Stimulated activated CD4-positive, alpha-beta T cell treated with anti-CD3 and anti-CD28 coated beads, Interleukin-2, amount 100 ng/mL, for 48 hours (primary cell): Measurements from ENCODE around the gene TPK1.

Source experiments
- DNase-seq, 2 donors: peaks; one replicate each; pipeline ENCODE4 v3.0.0-alpha.2; 2020

Gene TPK1

GRCh38 chr7:144717720-144718119 is 118.1 kb downstream of the TPK1 start:
- no peak for DNase-seq

- DNase-seq: no peak
Measured at GRCh38 chr7:144713850-144714249, 122.0 kb downstream of the TPK1 start.

DNA sequence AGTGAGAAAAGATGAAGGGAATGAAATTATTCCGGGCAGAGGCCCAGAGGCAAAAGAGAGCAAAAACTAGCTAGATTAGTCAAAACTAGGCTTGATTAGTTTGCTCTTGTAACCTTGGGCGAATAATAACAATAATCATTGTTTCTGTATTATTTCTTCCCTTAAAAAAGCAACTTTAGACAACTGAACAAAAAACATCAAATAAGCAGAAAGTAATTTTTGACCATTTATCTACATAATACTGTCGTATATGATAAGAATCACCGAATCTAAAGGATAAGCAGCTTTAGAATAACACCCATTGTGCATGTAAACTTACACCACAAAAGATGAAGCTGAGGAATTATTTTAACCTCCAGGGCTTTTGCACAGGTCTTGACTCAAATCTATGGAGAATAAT is 125.1 kb downstream of the TPK1 start:
- DNase-seq: no peak

GRCh38 chr7:144709066-144709465 is 126.8 kb downstream of the TPK1 start:
- no peak for DNase-seq

DNA sequence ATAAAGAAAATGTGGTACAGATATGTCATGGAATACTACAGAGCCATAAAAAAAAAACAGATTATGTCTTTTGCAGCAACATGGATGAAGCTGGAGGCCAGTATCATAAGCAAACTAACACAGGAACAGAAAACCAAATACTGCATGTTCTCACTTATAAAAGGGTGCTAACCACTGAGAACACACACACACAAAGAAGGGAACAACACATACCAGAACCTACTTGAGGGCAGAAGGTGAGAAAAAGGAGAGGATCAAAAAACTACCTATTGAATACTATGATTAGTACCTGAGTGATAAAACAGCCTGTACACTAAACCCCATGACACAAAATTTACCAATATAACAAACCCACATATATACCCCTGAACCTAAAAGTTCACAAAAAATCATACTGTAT is 144.6 kb downstream of the TPK1 start:
- no peak for DNase-seq

- no peak for DNase-seq
Measured at GRCh38 chr7:144682581-144683280, 153.1 kb downstream of the TPK1 start.

- DNase-seq: no peak
Measured at GRCh38 chr7:144676492-144676891, 159.4 kb downstream of the TPK1 start.

- no peak for DNase-seq
Measured at GRCh38 chr7:144674550-144674949, 161.3 kb downstream of the TPK1 start.

DNA sequence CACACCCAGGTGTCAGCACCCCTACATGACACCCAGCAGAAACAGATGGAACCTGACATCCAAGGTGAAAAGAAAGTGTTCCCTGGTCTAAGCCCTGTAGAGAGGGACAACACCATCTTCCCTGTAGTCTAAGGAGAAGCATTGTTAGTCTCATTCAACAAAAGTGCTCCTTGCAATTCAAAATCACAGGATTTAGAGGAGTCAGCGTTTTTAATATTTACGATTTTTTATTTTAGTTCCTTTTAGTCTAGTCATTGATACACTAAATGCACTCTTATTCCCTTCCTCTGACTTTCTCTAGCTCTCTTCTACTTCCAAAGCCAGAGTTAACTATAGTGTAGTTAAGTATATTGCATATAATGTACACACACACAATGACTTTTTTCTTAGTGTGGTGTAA is 163.0 kb downstream of the TPK1 start:
- DNase-seq: no peak

DNA sequence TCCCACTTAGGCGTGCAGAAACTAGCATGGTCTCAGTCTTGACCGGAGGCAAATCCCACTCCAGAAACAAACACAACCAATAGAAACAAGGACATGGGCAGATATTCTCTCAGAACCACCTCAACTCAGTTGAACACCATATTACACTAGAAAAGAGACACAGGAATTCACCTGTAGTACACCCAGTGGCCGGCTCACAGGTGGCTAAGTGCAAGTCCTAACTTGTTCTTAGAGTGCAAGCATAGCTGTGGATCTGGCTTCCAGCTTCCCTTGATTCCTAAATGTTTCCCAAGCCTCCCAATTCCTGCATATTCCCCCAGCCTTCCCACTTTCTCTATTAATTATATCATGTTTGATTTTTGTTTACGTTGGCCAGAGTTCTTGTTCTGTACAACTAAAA is 164.4 kb downstream of the TPK1 start:
- DNase-seq: no peak

GRCh38 chr7:144670218-144670617 is 165.6 kb downstream of the TPK1 start:
- no peak for DNase-seq

DNA sequence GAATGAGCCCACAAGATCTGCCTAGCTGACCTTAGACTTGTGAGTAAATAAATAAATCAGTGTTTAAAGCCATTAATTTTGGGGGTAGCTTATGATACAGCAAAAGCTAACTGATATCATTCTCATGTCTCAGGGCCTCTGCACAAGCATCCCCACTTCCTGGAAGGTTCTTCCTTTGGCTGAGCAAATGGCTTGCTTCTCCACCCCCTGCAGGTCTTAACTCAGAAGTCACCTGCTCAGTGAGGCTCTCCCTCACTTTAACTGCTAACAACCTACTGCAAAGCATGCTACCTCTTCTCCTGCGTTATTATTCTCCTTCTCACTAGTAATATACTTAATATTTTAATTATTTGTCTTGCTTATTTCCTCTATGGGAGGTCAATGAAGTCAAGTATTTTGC is 167.3 kb downstream of the TPK1 start:
- no peak for DNase-seq

DNA sequence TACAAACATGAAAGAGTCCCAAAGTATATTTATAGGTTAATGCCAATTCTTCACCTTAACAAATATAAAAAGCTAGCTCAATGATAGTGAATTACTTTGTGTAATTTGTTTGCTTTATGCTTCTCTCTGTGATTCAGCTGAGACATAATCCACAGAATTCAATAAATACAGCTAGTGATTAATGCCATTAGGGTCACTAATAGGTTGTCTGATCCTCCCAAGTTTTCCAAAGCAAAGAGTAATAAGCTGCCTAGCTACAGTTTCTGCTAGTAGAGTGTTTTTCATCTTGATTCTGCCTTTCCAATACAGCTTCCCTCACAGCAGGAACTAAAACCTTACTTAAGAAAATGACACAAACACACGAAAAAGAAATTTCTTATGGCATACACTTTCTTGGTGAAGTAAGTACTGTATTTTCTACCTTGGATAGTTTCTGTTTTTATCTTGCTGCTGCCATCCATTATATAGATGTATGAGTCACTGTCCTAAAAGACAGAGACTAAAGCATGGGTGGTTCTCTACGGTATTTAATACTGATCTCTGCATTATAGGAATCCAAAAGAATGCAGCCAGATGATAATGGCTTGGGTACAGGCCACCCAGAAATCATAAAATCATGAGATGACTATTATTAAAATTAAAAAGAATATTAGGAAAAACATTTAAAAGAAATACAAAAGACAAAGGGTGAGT is 170.0 kb downstream of the TPK1 start:
- no peak for DNase-seq

GRCh38 chr7:144659211-144659610 is 176.6 kb downstream of the TPK1 start:
- DNase-seq: no peak

GRCh38 chr7:144656965-144657517 is 178.8 kb downstream of the TPK1 start:
- no peak for DNase-seq

GRCh38 chr7:144653449-144653848 is 182.4 kb downstream of the TPK1 start:
- no peak for DNase-seq

DNA sequence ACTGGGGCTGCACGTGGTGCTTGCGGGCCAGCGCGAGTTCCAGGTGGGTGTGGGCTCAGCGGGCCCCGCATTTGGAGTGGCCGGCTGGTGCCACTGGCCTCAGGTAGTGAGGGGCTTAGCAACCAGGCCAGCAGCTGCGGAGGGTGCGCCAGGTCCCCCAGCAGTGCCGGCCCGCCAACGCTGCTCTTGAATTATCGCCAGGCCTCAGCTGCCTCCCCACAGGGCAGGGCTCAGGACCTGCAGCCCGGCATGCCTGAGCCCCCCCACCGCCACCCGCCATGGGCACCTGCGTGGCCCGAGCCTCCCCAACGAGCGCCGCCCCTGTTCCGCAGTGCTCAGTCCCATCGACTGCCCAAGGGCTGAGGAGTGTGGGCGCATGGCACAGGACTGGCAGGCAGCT is 185.4 kb downstream of the TPK1 start:
- no peak for DNase-seq

DNA sequence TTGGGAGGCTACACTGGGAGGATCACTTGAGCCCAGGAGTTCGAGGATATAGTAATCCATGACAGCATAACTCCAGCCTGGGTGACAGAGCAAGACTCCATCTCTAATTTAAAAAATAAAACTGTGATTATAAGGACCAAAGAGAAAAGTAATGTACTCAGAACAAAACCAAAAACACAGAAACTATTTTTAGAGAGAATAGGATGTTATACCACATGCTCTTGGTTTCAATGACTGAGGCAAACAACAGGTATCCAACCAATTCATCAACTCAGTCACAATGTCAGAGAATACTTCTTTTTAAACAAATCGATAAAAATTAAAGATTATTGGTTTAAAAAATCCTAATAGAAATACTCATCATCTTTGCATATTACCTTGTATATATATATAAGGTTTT is 186.7 kb downstream of the TPK1 start:
- no peak for DNase-seq

DNA sequence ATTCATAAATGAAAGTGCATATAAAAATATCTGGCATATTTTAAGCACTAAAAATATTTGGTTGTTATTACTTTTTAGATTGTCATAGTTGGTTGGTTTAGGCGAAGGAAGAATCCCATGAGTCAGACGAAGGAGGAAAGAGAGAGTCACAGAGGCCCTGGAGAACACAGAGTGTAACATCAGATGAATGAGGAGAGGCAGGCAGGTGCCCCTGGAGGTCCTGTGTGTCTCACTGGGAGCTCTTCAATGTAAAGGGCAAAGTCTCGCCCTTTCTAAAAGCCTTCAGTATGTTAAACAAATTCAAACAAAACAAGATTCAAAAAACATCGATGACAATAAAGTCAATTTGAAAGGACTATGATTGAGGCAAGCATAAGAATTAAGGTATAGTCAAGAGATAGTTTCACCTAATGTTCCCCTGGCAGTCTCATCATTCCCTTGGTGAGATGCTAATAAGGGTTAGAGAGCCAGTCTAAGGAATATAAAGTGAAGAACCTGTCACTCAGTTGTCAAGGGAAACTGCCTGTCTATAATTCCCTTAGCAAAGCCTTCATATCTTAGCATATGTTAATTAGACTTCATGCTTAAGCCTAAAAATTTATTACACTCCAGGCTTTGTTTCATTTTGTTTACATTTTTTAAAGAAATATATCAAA is 194.3 kb downstream of the TPK1 start:
- DNase-seq: no peak

GRCh38 chr7:144632724-144633123 is 203.1 kb downstream of the TPK1 start:
- no peak for DNase-seq

DNA sequence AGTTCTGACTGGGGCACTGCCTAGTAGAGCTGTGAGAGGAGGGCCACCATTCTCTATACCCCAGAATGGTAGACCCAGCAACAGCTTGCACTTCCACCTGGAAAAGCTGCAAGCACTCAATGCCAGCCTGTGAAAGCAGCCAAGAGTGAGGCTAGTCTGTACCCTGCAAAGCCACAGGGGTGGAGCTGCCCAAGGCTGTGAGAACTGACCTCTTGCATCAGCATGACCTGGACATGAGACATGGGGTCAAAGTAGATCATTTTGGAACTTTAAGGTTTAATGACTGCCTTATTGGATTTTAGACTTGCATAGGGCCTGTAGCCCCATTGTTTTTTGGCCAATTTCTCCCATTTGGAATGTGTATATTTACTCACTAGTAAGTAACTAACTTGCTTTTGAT is 206.3 kb downstream of the TPK1 start:
- DNase-seq: no peak

- DNase-seq: no peak
Measured at GRCh38 chr7:144629011-144629410, 206.8 kb downstream of the TPK1 start.

GRCh38 chr7:144628176-144628575 is 207.7 kb downstream of the TPK1 start:
- no peak for DNase-seq

- DNase-seq: no peak
Measured at GRCh38 chr7:144622745-144623144, 213.1 kb downstream of the TPK1 start.
